Mucosa of gallbladder (tissue), 1 donor: ENCODE measurements around the gene FAM114A1. TPM values are rescaled to one million over a fixed set of nuclear protein-coding genes. Genes with fewer than 3 reads are reported as not detected.

ENCODE experiments used
- DNase-seq: peaks from one replicate; pipeline ENCODE4 v3.0.0-alpha.2; 2020; ENCODE audit warnings: low spot score
- total RNA-seq: library from RNA; stranded (reverse); gene quantifications from one replicate; pipeline ENCODE4 v1.2.1, GENCODE V29; 2021
- donor health status: DM: no; HTN: no; CAD: no.

FAM114A1 gene
- total RNA-seq, 1 donor from 2014 or later, result 80.6 TPM

GRCh38 chr4:38858097-38858420, 9.5 kb upstream of the FAM114A1 start:
- DNase-seq, result no peak

DNA sequence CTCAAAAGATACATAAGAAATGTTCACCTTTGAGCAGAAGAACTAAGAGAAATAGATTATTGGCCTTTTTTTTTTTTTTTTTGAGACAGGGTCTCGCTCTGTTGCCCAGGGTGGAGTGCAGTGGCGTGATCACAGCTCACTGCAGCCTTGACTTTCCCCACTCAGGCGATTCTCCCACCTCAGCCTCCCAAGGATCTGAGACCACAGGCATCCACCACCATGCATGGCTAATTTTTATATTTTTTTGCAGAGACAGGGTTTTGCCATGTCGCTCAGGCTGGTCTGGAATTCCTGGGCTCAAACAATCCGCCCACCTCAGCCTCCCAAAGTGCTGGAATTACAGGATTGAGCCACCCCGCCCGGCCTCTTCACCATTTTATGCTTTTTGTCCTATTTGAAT, 8.1 kb upstream of the FAM114A1 start:
- no peak for DNase-seq

DNA sequence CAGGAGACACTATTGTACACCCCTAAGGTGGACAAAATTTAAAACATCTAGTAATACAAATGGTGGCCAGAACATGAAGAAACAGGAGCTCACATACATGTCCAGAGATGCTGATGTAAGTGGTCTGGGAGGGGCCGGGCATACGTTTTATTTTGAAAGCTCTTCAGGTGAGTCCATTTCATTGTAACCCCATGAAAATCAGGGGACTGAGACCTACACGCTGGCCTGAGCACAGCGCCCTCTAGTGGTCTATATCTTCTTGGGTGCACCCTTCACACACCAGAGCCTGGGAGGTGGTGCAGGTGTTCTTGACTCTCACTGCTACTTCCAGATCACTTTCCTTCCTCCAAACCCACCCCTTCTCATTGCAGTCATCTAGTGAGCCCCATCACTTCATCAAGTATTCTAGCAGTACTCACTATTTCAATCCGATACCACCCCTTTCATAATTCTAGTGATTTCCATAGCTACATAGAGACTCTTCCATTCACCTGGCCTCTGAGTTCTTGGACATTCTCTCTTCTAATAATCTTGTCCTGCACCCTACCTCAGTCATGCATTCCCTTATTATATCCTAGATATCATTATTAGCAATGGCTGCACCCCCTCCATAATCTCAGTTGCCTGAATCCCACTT, 6.7 kb upstream of the FAM114A1 start:
- no peak for DNase-seq

DNA sequence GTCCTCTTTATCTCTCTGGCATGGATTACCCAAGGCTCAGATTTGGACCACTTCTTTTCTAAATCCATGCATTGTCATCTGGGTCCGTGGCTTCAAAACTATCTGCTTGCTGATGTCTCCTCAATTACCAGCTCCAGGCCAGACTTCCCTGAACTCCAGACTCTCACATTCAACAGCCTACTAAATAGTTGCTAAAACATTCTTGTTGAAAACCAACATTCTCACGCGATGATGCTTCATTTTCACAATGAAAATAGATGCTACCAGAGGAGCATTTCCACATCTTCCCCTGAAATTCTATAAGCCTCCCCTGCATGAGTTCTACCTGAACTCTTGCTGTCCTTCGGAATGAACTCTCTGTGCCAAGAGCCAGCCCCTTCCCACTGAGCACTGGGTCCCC, 5.8 kb upstream of the FAM114A1 start:
- no peak for DNase-seq

- DNase-seq, result peak; percentile 14
These were observed 2.2 kb upstream of the FAM114A1 start for GRCh38 chr4:38865445-38865844.

DNA sequence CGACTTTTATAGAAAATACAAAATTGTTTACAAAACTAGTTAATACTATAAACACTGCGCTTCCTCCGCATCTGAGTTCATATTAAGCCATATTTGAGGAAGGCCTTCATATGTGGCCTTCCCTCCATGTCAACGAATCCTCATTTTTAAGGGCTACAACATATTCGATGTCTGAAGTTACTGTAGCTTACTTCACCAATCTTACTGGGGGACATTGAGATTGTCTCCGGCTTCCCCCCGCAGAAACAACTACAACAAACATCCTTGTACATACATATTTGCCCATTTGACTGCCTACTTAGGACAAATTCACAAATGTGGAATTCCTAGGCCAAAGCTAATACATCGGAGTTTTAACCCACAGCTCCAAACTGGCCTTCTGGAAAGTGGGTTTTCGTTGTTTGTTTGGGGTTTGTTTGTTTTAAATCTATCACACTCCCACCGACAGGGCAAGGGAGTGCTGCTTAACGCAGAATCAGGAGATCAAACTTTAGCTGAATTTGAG, 581 bp upstream of the FAM114A1 start:
- DNase-seq, result no peak

GRCh38 chr4:38868059-38868960, 704 bp downstream of the FAM114A1 start:
- peak; percentile 30 for DNase-seq

DNA sequence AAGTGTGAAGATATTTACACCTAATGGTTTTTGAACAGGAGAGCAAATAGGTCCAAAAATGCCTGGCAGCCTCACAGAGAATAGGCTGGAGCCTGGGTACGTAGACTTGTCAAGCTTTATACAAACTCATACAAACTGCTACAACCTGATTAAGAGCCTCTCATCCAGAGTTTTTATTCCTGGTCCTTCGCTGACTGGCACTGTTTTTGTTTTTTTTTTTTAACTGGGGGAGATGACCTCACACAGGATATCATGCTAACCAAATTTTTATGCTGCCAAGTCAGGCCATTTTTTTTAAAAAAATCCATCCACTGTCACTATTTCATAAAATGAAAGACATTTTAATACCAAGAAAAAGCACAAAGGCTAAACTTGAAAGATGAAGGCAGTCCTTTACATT, 1.9 kb downstream of the FAM114A1 start:
- DNase-seq, result no peak

DNA sequence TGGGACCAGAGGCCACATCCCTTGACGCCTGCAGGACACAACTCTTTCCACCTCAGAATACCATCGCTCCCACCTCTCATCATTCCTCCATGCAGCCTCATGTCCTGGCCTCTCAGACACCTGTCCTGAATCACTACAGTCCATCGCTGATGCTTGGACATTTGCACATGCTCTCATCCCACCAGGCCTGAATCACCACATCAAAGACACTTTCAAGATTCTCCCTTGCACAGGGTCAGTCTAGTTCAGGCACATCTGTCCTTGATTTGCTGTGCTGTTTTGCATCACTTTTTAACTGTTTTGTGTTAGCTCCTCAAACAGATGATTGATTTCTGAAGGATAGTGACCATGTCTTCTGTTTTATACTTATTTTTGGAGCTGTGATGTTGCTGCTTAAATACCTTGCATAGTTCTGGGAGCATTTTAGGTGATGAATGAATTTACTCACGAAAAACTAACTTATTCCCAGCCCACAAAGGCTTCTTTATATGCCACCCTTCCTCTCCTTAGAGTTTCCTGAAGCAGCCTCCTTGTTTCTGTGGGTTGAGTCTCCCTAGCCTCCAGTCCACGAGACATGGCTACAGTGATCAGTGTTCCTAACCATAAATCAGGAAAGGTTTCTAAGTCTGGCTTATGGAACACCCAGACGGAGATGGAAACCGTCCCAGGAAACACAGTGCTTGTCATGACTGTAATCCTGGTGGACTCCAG, 2.6 kb downstream of the FAM114A1 start:
- no peak for DNase-seq

DNA sequence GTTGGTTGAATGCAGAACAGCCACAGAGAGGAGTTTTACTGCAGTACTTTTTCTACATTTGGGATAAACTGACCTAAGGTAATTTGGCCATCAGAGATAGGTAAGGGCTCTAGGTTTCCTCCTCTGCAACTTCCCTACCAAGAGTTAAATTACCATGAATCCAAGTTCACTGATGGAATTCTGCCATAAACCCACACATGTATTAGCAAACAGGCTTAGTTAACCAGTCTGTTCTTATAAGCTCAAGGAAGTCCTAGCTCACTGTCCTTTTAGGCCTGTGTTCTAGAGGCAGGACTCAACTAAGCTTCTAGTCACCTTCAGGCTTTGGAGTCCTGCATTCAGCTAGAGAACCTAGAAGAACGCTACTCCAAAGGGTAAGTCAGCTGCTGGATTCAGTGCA, 4.0 kb downstream of the FAM114A1 start:
- DNase-seq, result no peak

- DNase-seq, result peak; percentile 36
These were observed 5.0 kb downstream of the FAM114A1 start for GRCh38 chr4:38872620-38873019.

- no peak for DNase-seq
These were observed 5.8 kb downstream of the FAM114A1 start for GRCh38 chr4:38873290-38873944.

- DNase-seq, result no peak
These were observed 9.0 kb downstream of the FAM114A1 start for GRCh38 chr4:38876636-38877035.

DNA sequence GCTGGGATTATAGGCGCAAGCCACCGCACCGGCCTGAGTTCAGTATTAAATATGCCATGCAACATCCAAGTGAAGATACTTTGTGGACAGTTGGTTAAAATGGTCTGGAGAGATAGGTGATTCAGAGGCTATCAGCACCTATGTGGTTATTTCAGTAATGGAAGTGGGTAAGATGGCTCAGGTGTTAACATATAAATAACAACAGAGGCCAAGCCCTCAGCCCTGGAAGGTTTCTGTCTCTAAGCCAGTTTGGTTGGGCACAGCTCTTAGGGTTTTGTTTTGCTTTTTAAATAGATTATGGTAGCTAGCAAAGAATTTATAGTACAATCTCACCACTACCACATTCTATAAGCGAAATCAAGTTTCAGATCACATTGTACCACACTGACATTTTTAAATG, 16.6 kb downstream of the FAM114A1 start:
- no peak for DNase-seq

DNA sequence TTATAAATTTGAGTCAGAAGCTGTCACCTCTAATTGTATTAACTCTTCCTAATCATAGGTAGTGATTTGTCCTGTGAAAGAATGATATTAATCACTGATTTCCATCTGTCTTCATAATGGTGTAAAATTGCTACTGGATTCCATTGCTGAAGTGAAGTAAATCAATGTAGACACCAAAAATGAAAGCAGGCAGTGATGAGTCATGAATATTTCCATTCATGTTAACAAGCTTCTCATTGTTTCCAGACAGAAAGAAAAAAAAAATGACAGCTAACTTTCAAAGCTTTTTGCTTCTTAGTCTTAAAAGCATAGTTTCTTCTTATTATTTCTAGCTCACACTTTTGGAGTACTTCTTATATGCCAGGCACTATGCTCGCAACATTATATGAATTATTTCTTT, 21.5 kb downstream of the FAM114A1 start:
- DNase-seq, result no peak

GRCh38 chr4:38891051-38891983, 23.7 kb downstream of the FAM114A1 start:
- no peak for DNase-seq

DNA sequence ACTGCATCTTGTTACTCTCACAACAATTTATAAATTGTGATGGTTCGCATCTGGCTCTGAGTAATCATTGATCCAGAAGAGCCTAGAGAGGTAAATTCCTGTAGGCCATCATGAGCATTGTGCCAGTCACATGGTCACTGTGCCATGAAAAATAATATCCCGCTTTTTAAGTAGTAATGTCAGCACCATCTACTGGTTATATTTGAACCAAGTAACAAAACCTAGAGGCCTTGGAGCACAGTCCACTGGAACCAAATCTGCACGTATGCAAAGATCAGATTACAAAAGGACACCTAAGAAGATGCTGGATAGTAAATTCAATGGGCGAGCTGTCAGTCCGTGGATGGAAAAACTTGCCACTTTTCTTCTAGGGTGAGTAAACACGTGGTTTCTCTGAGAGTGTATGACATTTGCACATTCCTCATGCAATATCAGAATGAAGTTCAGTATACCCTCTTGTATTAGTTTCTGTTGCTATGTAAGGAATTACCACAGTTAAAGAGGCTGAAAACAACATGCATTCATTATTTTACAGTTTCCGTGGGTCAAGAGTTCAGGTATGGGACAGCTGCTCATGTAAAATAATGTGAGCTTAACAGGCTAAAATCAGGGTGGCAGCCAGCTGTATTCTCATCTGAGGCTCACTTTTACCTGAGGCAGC, 26.8 kb downstream of the FAM114A1 start:
- no peak for DNase-seq

DNA sequence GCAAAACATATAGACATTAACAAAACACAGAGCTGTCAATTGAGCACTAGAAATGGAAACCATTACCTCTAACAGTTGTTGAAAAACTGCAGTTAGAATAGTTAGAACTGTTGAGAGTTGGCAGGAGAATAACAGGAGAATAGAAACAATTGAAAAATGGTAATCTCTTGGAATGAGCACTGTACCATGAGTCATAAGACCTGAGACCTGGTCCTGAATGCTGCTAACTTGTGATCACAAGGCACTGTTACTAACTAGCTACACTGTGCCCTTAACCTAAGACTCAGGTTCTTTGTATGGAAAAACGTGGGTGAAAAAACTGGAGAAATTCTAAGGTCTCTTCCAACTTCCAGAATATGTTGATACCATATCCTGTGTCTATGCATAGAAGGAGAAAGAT, 29.3 kb downstream of the FAM114A1 start:
- no peak for DNase-seq

DNA sequence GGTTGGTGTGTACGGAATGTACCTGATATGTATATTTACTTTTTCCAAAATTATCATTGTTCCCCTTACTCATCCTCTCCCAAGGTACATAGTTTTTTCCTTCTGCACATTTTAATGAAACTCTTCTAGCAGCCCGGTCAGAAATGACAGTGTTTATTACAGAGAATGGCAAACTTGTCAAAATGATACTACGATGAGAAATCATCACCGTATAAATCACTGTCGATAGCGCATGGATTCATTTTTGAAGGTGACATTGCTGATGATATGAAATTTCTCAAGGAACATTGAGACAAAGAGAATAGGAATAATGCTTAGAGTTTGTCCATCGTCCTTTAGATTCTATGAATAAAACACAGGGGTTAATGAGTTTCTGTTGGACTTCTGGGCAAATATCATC, 30.6 kb downstream of the FAM114A1 start:
- DNase-seq, result no peak

DNA sequence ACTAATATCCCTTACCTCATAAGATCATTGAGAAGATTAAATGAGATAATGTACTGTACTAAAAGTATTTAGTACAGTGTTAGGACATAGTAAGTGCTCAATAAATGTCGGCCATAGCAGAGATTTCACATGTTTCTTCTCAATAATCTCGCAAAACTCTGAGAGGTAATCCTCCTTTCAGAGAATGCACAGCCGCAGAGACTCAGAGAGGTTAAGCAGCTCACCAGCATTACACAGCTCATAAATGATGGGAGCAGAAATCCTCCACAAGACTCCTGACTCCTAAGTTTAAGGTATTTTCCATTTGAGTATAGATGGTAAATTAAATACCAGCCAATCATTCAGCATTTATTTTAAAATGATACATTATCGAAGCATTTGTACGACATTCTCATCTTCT, 34.6 kb downstream of the FAM114A1 start:
- DNase-seq, result no peak
